ENCODE data around the gene PCNX4.
A peak's percentile ranks its signal among the peaks of the same experiment; 100 is the strongest.
"Not testable (repeated sequence)": the region's sequence is repeated elsewhere in the genome, so short reads cannot be mapped to it uniquely, and the experiment has no call there.

The PCNX4 gene

GRCh38 chr14:60091550-60092525, at the start of gene PCNX4:
Gene PCNX4 (plus strand): TSS chr14:60091923. CDS start chr14:60107639, 15,716 bp downstream.
- H3K79me2 ChIP-seq (ENCODE audit: insufficient read depth, low read length) = peaks cover 44% of the 10 kb centered on the region
- no peaks in the 10 kb centered on the region for H3K9me2 ChIP-seq (ENCODE audit: low read depth, low read length)
- peak within 1 kb of the TSS; percentile 85 for H3K4me2 ChIP-seq (ENCODE audit: low read length)
- H3K27ac ChIP-seq (ENCODE audit: low read depth, low read length, poor library complexity, severe bottlenecking) = peak within 1 kb of the TSS; percentile 85
- H3K4me1 ChIP-seq (ENCODE audit: insufficient read depth, low read length, severe bottlenecking) = peaks cover 50% of the 10 kb centered on the region
- no peaks in the 10 kb centered on the region for H3F3A ChIP-seq (ENCODE audit: insufficient read depth, low read length)
- H2AFZ ChIP-seq (ENCODE audit: low read length) = peak within 1 kb of the TSS; percentile 52; the same call in 1 of the 2 replicates
- peaks cover 7% of the 10 kb centered on the region; the same call in 1 of the 2 replicates for H3K36me3 ChIP-seq (ENCODE audit: insufficient read depth, low read length)
- H3K9ac ChIP-seq (ENCODE audit: low read length) = peak within 1 kb of the TSS; percentile 94
- TF ChIP-seq, protein P1, sequence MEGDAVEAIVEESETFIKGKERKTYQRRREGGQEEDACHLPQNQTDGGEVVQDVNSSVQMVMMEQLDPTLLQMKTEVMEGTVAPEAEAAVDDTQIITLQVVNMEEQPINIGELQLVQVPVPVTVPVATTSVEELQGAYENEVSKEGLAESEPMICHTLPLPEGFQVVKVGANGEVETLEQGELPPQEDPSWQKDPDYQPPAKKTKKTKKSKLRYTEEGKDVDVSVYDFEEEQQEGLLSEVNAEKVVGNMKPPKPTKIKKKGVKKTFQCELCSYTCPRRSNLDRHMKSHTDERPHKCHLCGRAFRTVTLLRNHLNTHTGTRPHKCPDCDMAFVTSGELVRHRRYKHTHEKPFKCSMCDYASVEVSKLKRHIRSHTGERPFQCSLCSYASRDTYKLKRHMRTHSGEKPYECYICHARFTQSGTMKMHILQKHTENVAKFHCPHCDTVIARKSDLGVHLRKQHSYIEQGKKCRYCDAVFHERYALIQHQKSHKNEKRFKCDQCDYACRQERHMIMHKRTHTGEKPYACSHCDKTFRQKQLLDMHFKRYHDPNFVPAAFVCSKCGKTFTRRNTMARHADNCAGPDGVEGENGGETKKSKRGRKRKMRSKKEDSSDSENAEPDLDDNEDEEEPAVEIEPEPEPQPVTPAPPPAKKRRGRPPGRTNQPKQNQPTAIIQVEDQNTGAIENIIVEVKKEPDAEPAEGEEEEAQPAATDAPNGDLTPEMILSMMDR (IDR thresholded peaks at IDR 0.05; ENCODE audit: low read length) = no peak
- TF ChIP-seq EZH2 (IDR thresholded peaks at IDR 0.05; ENCODE audit: borderline replicate concordance, low read length) = no peak
- no peaks in the 10 kb centered on the region for H3K27me3 ChIP-seq (ENCODE audit: insufficient read depth, low read length)
- no peaks in the 10 kb centered on the region for H4K20me1 ChIP-seq (ENCODE audit: insufficient read depth, low read length)
- H3K4me3 ChIP-seq (ENCODE audit: low read depth, low read length, poor library complexity, severe bottlenecking) = peak within 1 kb of the TSS; percentile 93
- no peaks in the 10 kb centered on the region for H3K9me3 ChIP-seq (ENCODE audit: low read length)

GRCh38 chr14:60047976-60048375, 43.7 kb upstream of the PCNX4 start:
- H3K79me2 ChIP-seq (ENCODE audit: insufficient read depth, low read length); H4K20me1 ChIP-seq (ENCODE audit: insufficient read depth, low read length); H3K27ac ChIP-seq (ENCODE audit: low read depth, low read length, poor library complexity, severe bottlenecking); H3K4me1 ChIP-seq (ENCODE audit: insufficient read depth, low read length, severe bottlenecking); H2AFZ ChIP-seq (ENCODE audit: low read length); H3K9me3 ChIP-seq (ENCODE audit: low read length); H3K9me2 ChIP-seq (ENCODE audit: low read depth, low read length); H3K36me3 ChIP-seq (ENCODE audit: insufficient read depth, low read length); H3K4me3 ChIP-seq (ENCODE audit: low read depth, low read length, poor library complexity, severe bottlenecking); H3K27me3 ChIP-seq (ENCODE audit: insufficient read depth, low read length); H3K9ac ChIP-seq (ENCODE audit: low read length); H3K4me2 ChIP-seq (ENCODE audit: low read length); H3F3A ChIP-seq (ENCODE audit: insufficient read depth, low read length): not testable (repeated sequence)

DNA sequence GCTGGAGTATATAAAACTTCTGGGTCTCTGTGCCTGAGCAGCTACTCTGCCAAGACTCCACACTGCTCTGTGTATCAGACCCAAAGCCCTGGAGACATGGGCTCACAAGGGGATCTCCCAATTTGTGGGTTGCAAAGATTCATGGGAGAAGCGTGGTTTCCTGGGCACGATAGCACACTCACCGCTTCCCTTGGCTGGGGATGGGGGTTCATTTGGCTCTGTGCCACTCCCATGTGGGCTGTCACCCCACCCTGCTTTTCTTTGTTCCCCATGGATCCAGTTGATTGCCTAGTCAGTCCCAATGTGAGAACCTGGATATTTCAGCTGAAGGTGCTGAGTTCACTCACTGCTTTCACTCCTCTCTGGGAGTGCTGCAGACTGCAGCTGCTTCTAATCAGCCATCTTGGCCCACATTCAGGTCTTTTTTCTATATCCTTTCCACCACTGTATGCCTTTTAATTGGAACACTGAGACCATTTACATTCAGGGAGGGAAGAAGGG, 40.0 kb upstream of the PCNX4 start:
- TF ChIP-seq, protein P1 (IDR thresholded peaks at IDR 0.05; ENCODE audit: low read length) = no peak
- TF ChIP-seq EZH2 (IDR thresholded peaks at IDR 0.05; ENCODE audit: borderline replicate concordance, low read length) = no peak

More for the DNA sequence above, 40.0 kb upstream of the PCNX4 start:
- no peaks in the 10 kb centered on the region for H3K36me3 ChIP-seq (ENCODE audit: insufficient read depth, low read length)
- H3F3A ChIP-seq (ENCODE audit: insufficient read depth, low read length) = no peaks in the 10 kb centered on the region
- H3K9ac ChIP-seq (ENCODE audit: low read length) = no peak overlapping the region
- no peaks in the 10 kb centered on the region for H3K4me1 ChIP-seq (ENCODE audit: insufficient read depth, low read length, severe bottlenecking)
- H3K9me3 ChIP-seq (ENCODE audit: low read length) = no peaks in the 10 kb centered on the region
- H3K9me2 ChIP-seq (ENCODE audit: low read depth, low read length) = no peaks in the 10 kb centered on the region
- H3K79me2 ChIP-seq (ENCODE audit: insufficient read depth, low read length) = no peaks in the 10 kb centered on the region
- no peaks in the 10 kb centered on the region; the same call in 1 of the 2 replicates for H3K27me3 ChIP-seq (ENCODE audit: insufficient read depth, low read length)
- H3K4me2 ChIP-seq (ENCODE audit: low read length) = no peak overlapping the region
- no peak overlapping the region for H2AFZ ChIP-seq (ENCODE audit: low read length)
- no peak overlapping the region for H3K4me3 ChIP-seq (ENCODE audit: low read depth, low read length, poor library complexity, severe bottlenecking)
- no peaks in the 10 kb centered on the region for H4K20me1 ChIP-seq (ENCODE audit: insufficient read depth, low read length)
- H3K27ac ChIP-seq (ENCODE audit: low read depth, low read length, poor library complexity, severe bottlenecking) = no peak overlapping the region

Data from OCI-LY1 (cell line).